Endothelial cell of umbilical vein (primary cell): Measurements from ENCODE around the gene B2M. TPM values are rescaled to one million over a fixed set of nuclear protein-coding genes. Genes with fewer than 3 reads are reported as not detected.

Experiments used
- BruUV-seq: library from RNA; stranded (reverse); fragments of 400-500 nt; replicated peaks from 2 replicates; lab custom pipeline; 2021; lab: Mats Ljungman, UMichigan
- CTCF ChIA-PET: fragments of 300-600, 350-600 bp; sonication (Branson Sonifier 250); formaldehyde crosslinking; loops from one replicate; lab custom pipeline; 2021; ENCODE audit warnings: antibody characterized with exemption, inconsistent platforms; lab: Charles Lee
- POLR2A ChIA-PET: fragments of 300-600, 350-600 bp; sonication (Branson Sonifier 250); formaldehyde crosslinking; loops from one replicate; lab custom pipeline; 2021; ENCODE audit warnings: antibody characterized with exemption, inconsistent platforms; lab: Charles Lee
- DNase-seq: peaks from one replicate; pipeline ENCODE4 v3.0.0-alpha.2; 2011; ENCODE audit warnings: low read depth, low spot score
- FAIRE-seq: peaks from 2 replicates; lab custom pipeline; 2011; peaks lifted over from hg19 to GRCh38; lab: Jason Lieb, UNC
- H2AFZ ChIP-seq: 2 replicates; pipeline ENCODE4 v1.6.0; 2012; ENCODE audit warnings: low read depth, low read length, control low read depth, inconsistent platforms
- H3K27ac ChIP-seq: 2 replicates; pipeline ENCODE4 v1.5.1; 2011; ENCODE audit warnings: low read depth, mild to moderate bottlenecking, control low read depth, low read length, moderate library complexity; ENCODE audit not compliant: insufficient read depth
- H3K27me3 ChIP-seq, 2 experiments: 2 replicates each; pipeline versions ENCODE4 v1.6.0 to v1.6.1; 2011; ENCODE audit warnings: low read length in 2 of 2, mixed read lengths in 1 of 2; ENCODE audit not compliant: control insufficient read depth in 2 of 2, insufficient read depth in 2 of 2
- H3K36me3 ChIP-seq, 2 experiments: 2 replicates in 1 of 2; 3 replicates in 1 of 2; pipeline ENCODE4 v1.5.1; 2011; ENCODE audit warnings: low read length in 2 of 2, mild to moderate bottlenecking in 1 of 2, moderate library complexity in 1 of 2; ENCODE audit not compliant: control insufficient read depth in 2 of 2, insufficient read depth in 2 of 2; ENCODE audit errors: extremely low read depth in 1 of 2
- H3K4me1 ChIP-seq: 3 replicates; pipeline ENCODE4 v1.5.1; 2011; ENCODE audit warnings: mild to moderate bottlenecking, low read length; ENCODE audit not compliant: control insufficient read depth, insufficient read depth; ENCODE audit errors: extremely low read depth
- H3K4me2 ChIP-seq: 2 replicates; pipeline ENCODE4 v1.6.1; 2011; ENCODE audit warnings: low read length, control low read depth, mixed read lengths; ENCODE audit not compliant: insufficient read depth
- H3K4me3 ChIP-seq, 3 experiments: fragments of 200-600 bp in 1 of 3; sonication (generic), shearing (Covaris generic) in 1 of 3; replicated peaks in 1 of 3; 2 replicates each; pipeline ENCODE4 v1.5.1; 2011 to 2016; ENCODE audit warnings: control low read depth in 3 of 3, low read length in 3 of 3, mild to moderate bottlenecking in 2 of 3, inconsistent platforms in 1 of 3, low read depth in 1 of 3, moderate library complexity in 1 of 3; ENCODE audit not compliant: insufficient read depth in 1 of 3
- H3K79me2 ChIP-seq: 2 replicates; pipeline ENCODE4 v1.6.0; 2012; ENCODE audit warnings: low read length, inconsistent platforms; ENCODE audit not compliant: control insufficient read depth, insufficient read depth
- H3K9ac ChIP-seq: replicated peaks from 2 replicates; pipeline ENCODE3; 2011; ENCODE audit warnings: low read length, control low read depth; ENCODE audit not compliant: insufficient read depth; ENCODE audit errors: extremely low read depth
- H3K9me1 ChIP-seq: replicated peaks from 3 replicates; pipeline ENCODE4 v1.6.0; 2011; ENCODE audit warnings: mild to moderate bottlenecking, low read length; ENCODE audit not compliant: control insufficient read depth, insufficient read depth; ENCODE audit errors: extremely low read depth
- H3K9me3 ChIP-seq: replicated peaks from 2 replicates; pipeline ENCODE4 v1.5.1; 2012; ENCODE audit warnings: low read length, inconsistent platforms; ENCODE audit not compliant: control insufficient read depth, insufficient read depth
- H4K20me1 ChIP-seq: replicated peaks from 2 replicates; pipeline ENCODE3; 2011; ENCODE audit warnings: mild to moderate bottlenecking, low read length; ENCODE audit not compliant: control insufficient read depth, insufficient read depth; ENCODE audit errors: extremely low read depth
- FOS ChIP-seq: IDR thresholded peaks from 2 replicates; pipeline ENCODE4 v1.6.1; 2011; ENCODE audit warnings: mild to moderate bottlenecking, low read length, moderate library complexity, borderline replicate concordance; ENCODE audit not compliant: insufficient read depth
- GATA2 ChIP-seq: IDR thresholded peaks from 2 replicates; pipeline ENCODE4 v1.7.0; 2011; ENCODE audit warnings: low read depth, mild to moderate bottlenecking, moderate library complexity, mixed read lengths, low read length; ENCODE audit not compliant: insufficient read length, insufficient read depth
- JUN ChIP-seq: IDR thresholded peaks from 2 replicates; pipeline ENCODE4 v1.6.1; 2011; ENCODE audit warnings: borderline replicate concordance, low read depth; ENCODE audit not compliant: insufficient read length, insufficient read depth
- MYC ChIP-seq: IDR thresholded peaks from one replicate; pipeline ENCODE4 v1.6.1; 2011; ENCODE audit warnings: mild to moderate bottlenecking, low read depth, low read length
- POLR2A ChIP-seq: IDR thresholded peaks from 2 replicates; pipeline ENCODE4 v1.6.1; 2012; ENCODE audit warnings: low read depth, mild to moderate bottlenecking, control low read depth, low read length
- POLR2AphosphoS5 ChIP-seq: IDR thresholded peaks from 2 replicates; pipeline ENCODE4 v1.6.1; 2012; ENCODE audit warnings: low read depth, mild to moderate bottlenecking, control low read depth, low read length, moderate library complexity; ENCODE audit not compliant: insufficient read depth
- dilution Hi-C: fragments of 300-500 bp; cut with MboI; formaldehyde crosslinking; loops from one replicate; pipeline ENCODE4 v1.15.0; 2019; ENCODE audit warnings: low sequenced_read_pairs; ENCODE audit not compliant: extremely low pct_ligation_motif_present
- intact Hi-C: fragments of 100-400 bp; cut with micrococcal nuclease; formaldehyde crosslinking; loops from one replicate; pipeline ENCODE4 v1.10.0; 2022
- polyA plus RNA-seq, 4 experiments: library from polyadenylated mRNA; depleted of rRNA in 3 of 4; stranded (reverse) in 3 of 4; unstranded in 1 of 4; fragments of >200 nt; gene quantifications; 2 replicates each; pipeline versions ENCODE4 v1.2.1 to v1.2.3, GENCODE V29; 2011 to 2012; ENCODE audit warnings: missing spikeins in 1 of 4
- total RNA-seq: library from RNA; stranded (reverse); gene quantifications from 2 replicates; pipeline ENCODE4 v1.2.3, GENCODE V29; 2021
- TF ChIP-seq, protein P1 (sequence below), 2 donors: IDR thresholded peaks; 1 replicate in 1 of 2; 2 replicates in 1 of 2; pipeline ENCODE4 v1.5.1; 2011; ENCODE audit warnings: low read length in 2 of 2, mild to moderate bottlenecking in 2 of 2, moderate library complexity in 2 of 2, control low read depth in 1 of 2, inconsistent platforms in 1 of 2, low read depth in 1 of 2; ENCODE audit not compliant: insufficient read depth in 1 of 2; ENCODE audit errors: extremely low read depth in 1 of 2

The B2M gene
- total and polyA plus RNA-seq, 2 donors (not counting 3 experiments of a cell fraction or from before 2014, with no cell fraction given) = 985 to 5,206 TPM

DNA sequence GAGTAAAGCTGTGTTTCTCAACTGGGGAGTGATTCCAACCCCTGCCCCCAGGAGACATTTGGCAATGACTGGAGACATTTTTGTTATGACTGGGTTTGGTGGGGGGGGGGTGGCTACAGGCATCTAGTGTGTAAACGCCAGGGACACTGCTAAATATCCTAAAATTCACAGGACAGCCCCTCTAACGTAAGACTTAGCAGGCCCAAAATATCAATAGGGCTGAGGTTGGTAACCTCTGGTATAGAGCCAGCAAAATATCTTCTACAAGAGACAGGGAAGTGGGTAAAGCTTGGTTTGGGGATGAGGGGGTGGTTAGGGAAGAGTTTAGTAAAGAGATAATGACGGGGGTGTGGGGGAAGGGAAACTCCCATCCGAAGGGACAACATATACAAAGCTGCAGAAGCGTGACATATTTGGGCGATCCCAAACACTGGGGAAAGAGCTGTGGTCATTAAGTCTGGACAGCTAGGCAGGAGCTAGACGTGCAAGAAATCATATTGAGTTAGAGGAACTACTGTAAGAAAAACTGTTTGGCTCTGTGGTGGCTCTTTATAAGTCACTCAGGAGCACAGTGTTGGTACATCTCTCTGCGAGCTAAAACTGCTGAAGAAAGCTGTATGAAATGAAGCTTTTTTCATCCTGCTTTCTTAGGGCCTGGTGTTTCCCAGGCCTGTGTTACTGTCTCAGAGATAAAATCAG is 24.3 kb downstream of the B2M start:
- FAIRE-seq (no peak), DNase-seq (no peak)
- no peak overlapping the region for H2AFZ ChIP-seq
- no peak overlapping the region for H3K27ac ChIP-seq
- H3K79me2 ChIP-seq = no peaks in the 10 kb centered on the region
- ChIA-PET CTCF (interaction anchor here (0.7 to 5.0 kb wide), 15 partner anchors 9 to 156 kb away, joined by 3 to 107 read pairs (median 5); partner anchors contain the start of genes B2M, PATL2 and SPG11), POLR2A (interaction anchor here (0.6 to 2.9 kb wide), 3 partner anchors 20 to 24 kb away, joined by 3 to 20 read pairs (median 3); partner anchors contain the start of genes B2M and PATL2)
- H3K27me3 ChIP-seq = no peaks in the 10 kb centered on the region
- no TSS peak for BruUV-seq
- no peak overlapping the region for H3K4me3 ChIP-seq
- intact Hi-C loops = no loop called here
- no peak overlapping the region for H3K9ac ChIP-seq
- dilution Hi-C loops = loop anchor here (25.0 kb wide), 1 partner anchor 148 kb away; no protein-coding TSS in a partner anchor
- H4K20me1 ChIP-seq = no peaks in the 10 kb centered on the region
- H3K4me1 ChIP-seq = peaks cover 2% of the 10 kb centered on the region
- H3K9me1 ChIP-seq = no peaks in the 10 kb centered on the region
- no peaks in the 10 kb centered on the region for H3K9me3 ChIP-seq
- TF ChIP-seq FOS (no peak), GATA2 (no peak), POLR2A (no peak), JUN (no peak), MYC (no peak), POLR2AphosphoS5 (no peak)
- TF ChIP-seq, protein P1, sequence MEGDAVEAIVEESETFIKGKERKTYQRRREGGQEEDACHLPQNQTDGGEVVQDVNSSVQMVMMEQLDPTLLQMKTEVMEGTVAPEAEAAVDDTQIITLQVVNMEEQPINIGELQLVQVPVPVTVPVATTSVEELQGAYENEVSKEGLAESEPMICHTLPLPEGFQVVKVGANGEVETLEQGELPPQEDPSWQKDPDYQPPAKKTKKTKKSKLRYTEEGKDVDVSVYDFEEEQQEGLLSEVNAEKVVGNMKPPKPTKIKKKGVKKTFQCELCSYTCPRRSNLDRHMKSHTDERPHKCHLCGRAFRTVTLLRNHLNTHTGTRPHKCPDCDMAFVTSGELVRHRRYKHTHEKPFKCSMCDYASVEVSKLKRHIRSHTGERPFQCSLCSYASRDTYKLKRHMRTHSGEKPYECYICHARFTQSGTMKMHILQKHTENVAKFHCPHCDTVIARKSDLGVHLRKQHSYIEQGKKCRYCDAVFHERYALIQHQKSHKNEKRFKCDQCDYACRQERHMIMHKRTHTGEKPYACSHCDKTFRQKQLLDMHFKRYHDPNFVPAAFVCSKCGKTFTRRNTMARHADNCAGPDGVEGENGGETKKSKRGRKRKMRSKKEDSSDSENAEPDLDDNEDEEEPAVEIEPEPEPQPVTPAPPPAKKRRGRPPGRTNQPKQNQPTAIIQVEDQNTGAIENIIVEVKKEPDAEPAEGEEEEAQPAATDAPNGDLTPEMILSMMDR (IDR thresholded peaks at IDR 0.05; ENCODE audit: extremely low read depth in 1 of 2, insufficient read depth in 1 of 2, low read depth in 1 of 2, low read length in 2 of 2) = no peak
- H3K4me2 ChIP-seq = no peak overlapping the region
- H3K36me3 ChIP-seq = peaks cover 0 to 2% of the 10 kb centered on the region in 2 experiments
